ENCODE measurements around the gene PHF12. TPM values are rescaled to one million over a fixed set of nuclear protein-coding genes. Genes with fewer than 3 reads are reported as not detected.

PHF12 gene
- total and polyA plus RNA-seq, 2 of the 13 experiments (the other 11 are each of a cell fraction or from before 2014, with no cell fraction given): 9.8 to 17.1 TPM

DNA sequence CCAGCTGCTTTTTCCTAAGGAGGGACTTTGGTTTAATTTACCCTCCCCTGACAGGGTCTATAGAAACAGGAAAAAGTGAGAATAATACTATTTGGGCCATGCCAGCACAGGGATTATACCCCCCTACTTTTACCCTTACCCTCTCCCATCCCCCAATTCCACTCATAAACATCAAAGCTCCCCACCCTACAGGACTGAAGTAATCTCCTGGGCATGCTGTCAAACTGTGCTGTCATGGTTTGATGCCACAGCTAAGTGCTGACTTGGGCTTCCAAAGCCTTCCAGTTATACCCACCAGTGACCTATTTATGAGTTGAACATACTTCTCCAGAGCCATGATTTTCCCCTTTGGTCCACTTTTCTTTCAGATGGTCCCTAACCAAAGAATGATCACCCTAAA lies 12.8 kb downstream of the PHF12 start (continued):
- TF ChIP-seq, protein P1, sequence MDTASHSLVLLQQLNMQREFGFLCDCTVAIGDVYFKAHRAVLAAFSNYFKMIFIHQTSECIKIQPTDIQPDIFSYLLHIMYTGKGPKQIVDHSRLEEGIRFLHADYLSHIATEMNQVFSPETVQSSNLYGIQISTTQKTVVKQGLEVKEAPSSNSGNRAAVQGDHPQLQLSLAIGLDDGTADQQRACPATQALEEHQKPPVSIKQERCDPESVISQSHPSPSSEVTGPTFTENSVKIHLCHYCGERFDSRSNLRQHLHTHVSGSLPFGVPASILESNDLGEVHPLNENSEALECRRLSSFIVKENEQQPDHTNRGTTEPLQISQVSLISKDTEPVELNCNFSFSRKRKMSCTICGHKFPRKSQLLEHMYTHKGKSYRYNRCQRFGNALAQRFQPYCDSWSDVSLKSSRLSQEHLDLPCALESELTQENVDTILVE (CRISPR knock-in tag; IDR thresholded peaks at IDR 0.05): no peak
- TF ChIP-seq ZBED4 (CRISPR knock-in tag; IDR thresholded peaks at IDR 0.05; ENCODE audit: borderline replicate concordance): no peak
- no peak for TF ChIP-seq YY1 (IDR thresholded peaks at IDR 0.05; ENCODE audit: insufficient read depth, insufficient replicate concordance, low read depth, low read length)
- no peak for TF ChIP-seq SRSF9 (IDR thresholded peaks at IDR 0.05; ENCODE audit: borderline replicate concordance, insufficient read depth, low read depth, low read length, poor library complexity, severe bottlenecking)
- no peak for TF ChIP-seq ELF3 (CRISPR knock-in tag; IDR thresholded peaks at IDR 0.05)
- TF ChIP-seq, protein P2, sequence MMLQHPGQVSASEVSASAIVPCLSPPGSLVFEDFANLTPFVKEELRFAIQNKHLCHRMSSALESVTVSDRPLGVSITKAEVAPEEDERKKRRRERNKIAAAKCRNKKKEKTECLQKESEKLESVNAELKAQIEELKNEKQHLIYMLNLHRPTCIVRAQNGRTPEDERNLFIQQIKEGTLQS (CRISPR knock-in tag; IDR thresholded peaks at IDR 0.05): no peak
- TF ChIP-seq ZNF619 (CRISPR knock-in tag; IDR thresholded peaks at IDR 0.05): no peak
- TF ChIP-seq, protein P3, sequence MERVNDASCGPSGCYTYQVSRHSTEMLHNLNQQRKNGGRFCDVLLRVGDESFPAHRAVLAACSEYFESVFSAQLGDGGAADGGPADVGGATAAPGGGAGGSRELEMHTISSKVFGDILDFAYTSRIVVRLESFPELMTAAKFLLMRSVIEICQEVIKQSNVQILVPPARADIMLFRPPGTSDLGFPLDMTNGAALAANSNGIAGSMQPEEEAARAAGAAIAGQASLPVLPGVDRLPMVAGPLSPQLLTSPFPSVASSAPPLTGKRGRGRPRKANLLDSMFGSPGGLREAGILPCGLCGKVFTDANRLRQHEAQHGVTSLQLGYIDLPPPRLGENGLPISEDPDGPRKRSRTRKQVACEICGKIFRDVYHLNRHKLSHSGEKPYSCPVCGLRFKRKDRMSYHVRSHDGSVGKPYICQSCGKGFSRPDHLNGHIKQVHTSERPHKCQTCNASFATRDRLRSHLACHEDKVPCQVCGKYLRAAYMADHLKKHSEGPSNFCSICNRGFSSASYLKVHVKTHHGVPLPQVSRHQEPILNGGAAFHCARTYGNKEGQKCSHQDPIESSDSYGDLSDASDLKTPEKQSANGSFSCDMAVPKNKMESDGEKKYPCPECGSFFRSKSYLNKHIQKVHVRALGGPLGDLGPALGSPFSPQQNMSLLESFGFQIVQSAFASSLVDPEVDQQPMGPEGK (CRISPR knock-in tag; IDR thresholded peaks at IDR 0.05): no peak
- TF ChIP-seq FOXC1 (CRISPR knock-in tag; IDR thresholded peaks at IDR 0.05; ENCODE audit: borderline replicate concordance): no peak
- TF ChIP-seq TRIM22 (IDR thresholded peaks at IDR 0.05): no peak
